Liver (tissue), 9 donors: ENCODE data around the gene NLGN1. TPM values are rescaled to one million over a fixed set of nuclear protein-coding genes. Genes with fewer than 3 reads are reported as not detected.

Experiments used
- DNase-seq: peaks from one replicate; pipeline ENCODE4 v3.0.0-alpha.2; 2017; ENCODE audit warnings: low spot score
- H3K27ac ChIP-seq, 2 donors: one replicate each; pipeline ENCODE4 v1.7.0; 2013; ENCODE audit warnings: inconsistent platforms in 2 of 2, low read length in 2 of 2, control low read depth in 1 of 2, low read depth in 1 of 2, mild to moderate bottlenecking in 1 of 2
- H3K27me3 ChIP-seq, 4 donors: one replicate each; pipeline versions ENCODE4 v1.6.1 to v1.7.0; 2013; ENCODE audit warnings: low read length in 3 of 4, inconsistent platforms in 1 of 4, mild to moderate bottlenecking in 1 of 4, moderate library complexity in 1 of 4; ENCODE audit not compliant: control insufficient read depth in 4 of 4, insufficient read depth in 4 of 4
- H3K36me3 ChIP-seq, 4 donors: one replicate each; pipeline versions ENCODE4 v1.6.1 to v1.7.0; 2013; ENCODE audit warnings: low read length in 3 of 4, mild to moderate bottlenecking in 3 of 4, low read depth in 1 of 4, moderate library complexity in 1 of 4; ENCODE audit not compliant: control insufficient read depth in 4 of 4, insufficient read depth in 3 of 4
- H3K4me1 ChIP-seq, 4 donors: one replicate each; pipeline versions ENCODE4 v1.6.1 to v1.7.0; 2013; ENCODE audit warnings: low read length in 3 of 4, mild to moderate bottlenecking in 3 of 4, moderate library complexity in 1 of 4; ENCODE audit not compliant: control insufficient read depth in 4 of 4, insufficient read depth in 4 of 4
- H3K4me3 ChIP-seq, 3 donors: one replicate each; pipeline versions ENCODE4 v1.6.1 to v1.7.0; 2013; ENCODE audit warnings: low read length in 3 of 3, control low read depth in 1 of 3, low read depth in 1 of 3, mild to moderate bottlenecking in 1 of 3
- H3K9ac ChIP-seq, 2 donors: one replicate each; pipeline ENCODE4 v1.7.0; 2013; ENCODE audit warnings: low read length in 2 of 2, mild to moderate bottlenecking in 2 of 2, moderate library complexity in 2 of 2, control low read depth in 1 of 2, low read depth in 1 of 2
- H3K9me3 ChIP-seq, 4 donors: one replicate each; pipeline versions ENCODE4 v1.6.1 to v1.7.0; 2013; ENCODE audit warnings: low read length in 3 of 4; ENCODE audit not compliant: control insufficient read depth in 4 of 4
- FOXA2 ChIP-seq: IDR thresholded peaks from 2 replicates; pipeline ENCODE4 v1.6.1; 2016; ENCODE audit warnings: antibody characterized with exemption
- GABPA ChIP-seq, 2 donors: IDR thresholded peaks in 1 of 2; conservative IDR thresholded peaks in 1 of 2; 2 replicates each; pipeline ENCODE4 v1.6.1; 2016; ENCODE audit warnings: antibody characterized with exemption in 2 of 2, mild to moderate bottlenecking in 1 of 2, moderate library complexity in 1 of 2
- HNF4A ChIP-seq, 2 donors: conservative IDR thresholded peaks; 2 replicates each; pipeline ENCODE4 v1.6.1; 2016; ENCODE audit warnings: antibody characterized with exemption in 2 of 2, mild to moderate bottlenecking in 2 of 2
- HNF4G ChIP-seq: IDR thresholded peaks from 2 replicates; pipeline ENCODE4 v1.6.1; 2016; ENCODE audit warnings: antibody characterized with exemption
- JUND ChIP-seq, 2 donors: IDR thresholded peaks; 2 replicates each; pipeline ENCODE4 v1.6.1; 2016; ENCODE audit warnings: antibody characterized with exemption in 2 of 2
- NR2F2 ChIP-seq: IDR thresholded peaks from 2 replicates; pipeline ENCODE4 v1.6.1; 2016; ENCODE audit warnings: antibody characterized with exemption
- RXRA ChIP-seq, 2 donors: IDR thresholded peaks; 2 replicates each; pipeline ENCODE4 v1.6.1; 2017 to 2018; ENCODE audit warnings: antibody characterized with exemption in 2 of 2, mild to moderate bottlenecking in 1 of 2
- SP1 ChIP-seq: IDR thresholded peaks from 2 replicates; pipeline ENCODE4 v1.6.1; 2018; ENCODE audit warnings: antibody characterized with exemption, mild to moderate bottlenecking
- YY1 ChIP-seq: IDR thresholded peaks from 2 replicates; pipeline ENCODE4 v1.6.1; 2016; ENCODE audit warnings: antibody characterized with exemption, mild to moderate bottlenecking
- WGBS: extraction: QIAGEN DNeasy Blood & Tissue Kit; methylation state at CpG from one replicate; pipeline ENCODE4 v1.1.7; 2013; 5-methylcytosine and 5-hydroxymethylcytosine counted together
- polyA plus RNA-seq, 2 donors: library from polyadenylated mRNA; stranded (reverse) in 1 of 2; unstranded in 1 of 2; fragments of 200-250 nt in 1 of 2; fragments of >200 nt in 1 of 2; fragmentation: Nextera tagmentation in 1 of 2; extraction: Ambion mirVana in 1 of 2; gene quantifications; one replicate each; pipeline versions ENCODE4 v1.2.1 to v1.2.3, GENCODE V29; 2013 to 2015
- total RNA-seq, 2 donors: library from RNA; depleted of rRNA; stranded (reverse); fragments of >200 nt; gene quantifications; one replicate each; pipeline ENCODE4 v1.2.3, GENCODE V29; 2014
- TF ChIP-seq, protein P1 (sequence below): IDR thresholded peaks from 2 replicates; pipeline ENCODE4 v1.6.1; 2016; ENCODE audit warnings: antibody characterized with exemption
- TF ChIP-seq, protein P2 (sequence below): fragments of 150-350 bp; IDR thresholded peaks from 2 replicates; pipeline ENCODE4 v1.5.1; 2017; ENCODE audit warnings: improper control_type of control experiment, low read depth, low read length; ENCODE audit not compliant: missing input control
- TF ChIP-seq, protein P3 (sequence below): IDR thresholded peaks from 2 replicates; pipeline ENCODE4 v1.6.1; 2016; ENCODE audit warnings: antibody characterized with exemption
- donor health status: healthy.
- donor health status: healthy.
- donor health status: healthy.
- donor health status: healthy.
- donor health status: healthy.

Gene NLGN1
- total and polyA plus RNA-seq, 4 donors: 0.02 to 0.67 (median 0.37) TPM; not detected in 1

DNA sequence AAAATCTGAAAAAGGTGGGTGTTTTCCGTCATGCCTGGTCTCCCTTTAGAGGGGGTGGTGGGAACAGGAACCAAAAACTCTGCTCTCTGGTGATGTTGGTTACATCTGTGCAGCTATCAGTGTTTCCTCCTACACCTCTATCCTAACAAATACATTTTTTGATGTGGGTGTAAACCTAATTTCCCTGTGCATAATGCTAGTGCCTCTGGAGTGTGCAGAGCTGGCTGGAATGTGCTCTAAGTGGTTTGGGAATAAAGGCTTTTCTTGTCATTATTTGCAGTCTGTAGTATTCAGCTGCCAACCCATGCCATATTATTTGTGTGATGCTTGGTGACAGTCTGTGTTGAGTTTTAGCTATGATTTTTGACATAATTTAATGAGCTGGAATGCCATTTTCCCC lies 547.6 kb downstream of the NLGN1 start:
- TF ChIP-seq, protein P1, sequence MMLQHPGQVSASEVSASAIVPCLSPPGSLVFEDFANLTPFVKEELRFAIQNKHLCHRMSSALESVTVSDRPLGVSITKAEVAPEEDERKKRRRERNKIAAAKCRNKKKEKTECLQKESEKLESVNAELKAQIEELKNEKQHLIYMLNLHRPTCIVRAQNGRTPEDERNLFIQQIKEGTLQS: no peak
- TF ChIP-seq, protein P2, sequence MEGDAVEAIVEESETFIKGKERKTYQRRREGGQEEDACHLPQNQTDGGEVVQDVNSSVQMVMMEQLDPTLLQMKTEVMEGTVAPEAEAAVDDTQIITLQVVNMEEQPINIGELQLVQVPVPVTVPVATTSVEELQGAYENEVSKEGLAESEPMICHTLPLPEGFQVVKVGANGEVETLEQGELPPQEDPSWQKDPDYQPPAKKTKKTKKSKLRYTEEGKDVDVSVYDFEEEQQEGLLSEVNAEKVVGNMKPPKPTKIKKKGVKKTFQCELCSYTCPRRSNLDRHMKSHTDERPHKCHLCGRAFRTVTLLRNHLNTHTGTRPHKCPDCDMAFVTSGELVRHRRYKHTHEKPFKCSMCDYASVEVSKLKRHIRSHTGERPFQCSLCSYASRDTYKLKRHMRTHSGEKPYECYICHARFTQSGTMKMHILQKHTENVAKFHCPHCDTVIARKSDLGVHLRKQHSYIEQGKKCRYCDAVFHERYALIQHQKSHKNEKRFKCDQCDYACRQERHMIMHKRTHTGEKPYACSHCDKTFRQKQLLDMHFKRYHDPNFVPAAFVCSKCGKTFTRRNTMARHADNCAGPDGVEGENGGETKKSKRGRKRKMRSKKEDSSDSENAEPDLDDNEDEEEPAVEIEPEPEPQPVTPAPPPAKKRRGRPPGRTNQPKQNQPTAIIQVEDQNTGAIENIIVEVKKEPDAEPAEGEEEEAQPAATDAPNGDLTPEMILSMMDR: no peak
- TF ChIP-seq NR2F2 (no peak), HNF4A (conservative IDR thresholded peaks at IDR 0.05) (no peak), FOXA2 (no peak), JUND (IDR thresholded peaks at IDR 0.05) (no peak), RXRA (IDR thresholded peaks at IDR 0.05) (no peak), YY1 (no peak), GABPA (IDR thresholded peaks at IDR 0.05 in 1 of 2, conservative IDR thresholded peaks at IDR 0.05 in 1 of 2) (no peak)
- TF ChIP-seq, protein P3, sequence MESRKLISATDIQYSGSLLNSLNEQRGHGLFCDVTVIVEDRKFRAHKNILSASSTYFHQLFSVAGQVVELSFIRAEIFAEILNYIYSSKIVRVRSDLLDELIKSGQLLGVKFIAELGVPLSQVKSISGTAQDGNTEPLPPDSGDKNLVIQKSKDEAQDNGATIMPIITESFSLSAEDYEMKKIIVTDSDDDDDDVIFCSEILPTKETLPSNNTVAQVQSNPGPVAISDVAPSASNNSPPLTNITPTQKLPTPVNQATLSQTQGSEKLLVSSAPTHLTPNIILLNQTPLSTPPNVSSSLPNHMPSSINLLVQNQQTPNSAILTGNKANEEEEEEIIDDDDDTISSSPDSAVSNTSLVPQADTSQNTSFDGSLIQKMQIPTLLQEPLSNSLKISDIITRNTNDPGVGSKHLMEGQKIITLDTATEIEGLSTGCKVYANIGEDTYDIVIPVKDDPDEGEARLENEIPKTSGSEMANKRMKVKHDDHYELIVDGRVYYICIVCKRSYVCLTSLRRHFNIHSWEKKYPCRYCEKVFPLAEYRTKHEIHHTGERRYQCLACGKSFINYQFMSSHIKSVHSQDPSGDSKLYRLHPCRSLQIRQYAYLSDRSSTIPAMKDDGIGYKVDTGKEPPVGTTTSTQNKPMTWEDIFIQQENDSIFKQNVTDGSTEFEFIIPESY: no peak
- H3K4me1 ChIP-seq: no peaks in the 10 kb centered on the region

DNA sequence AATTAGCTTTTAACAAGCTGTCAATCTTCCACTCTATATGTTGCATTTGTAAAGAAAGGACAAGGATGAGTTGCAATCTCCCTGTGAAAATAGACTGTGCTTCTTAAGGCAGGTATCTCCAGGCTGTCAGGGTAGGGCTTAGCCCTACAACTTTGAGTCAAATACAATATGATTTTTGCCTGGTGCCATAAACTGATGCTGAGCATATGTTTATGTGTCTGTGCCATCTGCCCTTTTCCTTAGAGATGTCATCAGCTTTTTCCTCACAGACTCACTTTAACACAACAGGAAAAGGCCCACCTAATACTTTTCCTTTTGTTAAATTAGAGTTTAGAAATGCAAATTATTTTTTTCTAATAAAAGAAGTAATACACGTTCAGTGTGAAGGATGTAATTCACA lies 548.3 kb downstream of the NLGN1 start:
- Histone ChIP-seq H3K4me1 (no peaks in the 10 kb centered on the region), H3K9me3 (no peaks in the 10 kb centered on the region), H3K9ac (no peak overlapping the region), H3K27ac (no peak overlapping the region), H3K36me3 (no peaks in the 10 kb centered on the region), H3K4me3 (no peak overlapping the region), H3K27me3 (no peaks in the 10 kb centered on the region)
- no peak for TF ChIP-seq JUND (IDR thresholded peaks at IDR 0.05)
- TF ChIP-seq, protein P2: no peak
- TF ChIP-seq HNF4G: no peak
- TF ChIP-seq, protein P1: no peak
- no peak for TF ChIP-seq YY1
- TF ChIP-seq NR2F2: no peak
- no peak for TF ChIP-seq SP1
- no peak for TF ChIP-seq RXRA (IDR thresholded peaks at IDR 0.05)
- TF ChIP-seq, protein P3: no peak
- DNase-seq: no peak
- 66% methylated on average over 1 of the region's 1 CpG for WGBS

More for the DNA sequence above, 547.6 kb downstream of the NLGN1 start:
- no peak overlapping the region for H3K27ac ChIP-seq
- 62% methylated on average over 1 of the region's 1 CpG for WGBS
- no peak overlapping the region for H3K4me3 ChIP-seq
- no peaks in the 10 kb centered on the region for H3K36me3 ChIP-seq
- no peaks in the 10 kb centered on the region for H3K27me3 ChIP-seq
- no peak overlapping the region for H3K9ac ChIP-seq
- no peak for DNase-seq
- H3K9me3 ChIP-seq: no peaks in the 10 kb centered on the region
